ENCODE measurements around the gene GPR107.

Gene GPR107

GRCh38 chr9:130027533-130028365 is 26.0 kb upstream of the GPR107 start:
- no peak for DNase-seq (ENCODE audit: low read depth in 2 of 2, low spot score in 1 of 2)

DNA sequence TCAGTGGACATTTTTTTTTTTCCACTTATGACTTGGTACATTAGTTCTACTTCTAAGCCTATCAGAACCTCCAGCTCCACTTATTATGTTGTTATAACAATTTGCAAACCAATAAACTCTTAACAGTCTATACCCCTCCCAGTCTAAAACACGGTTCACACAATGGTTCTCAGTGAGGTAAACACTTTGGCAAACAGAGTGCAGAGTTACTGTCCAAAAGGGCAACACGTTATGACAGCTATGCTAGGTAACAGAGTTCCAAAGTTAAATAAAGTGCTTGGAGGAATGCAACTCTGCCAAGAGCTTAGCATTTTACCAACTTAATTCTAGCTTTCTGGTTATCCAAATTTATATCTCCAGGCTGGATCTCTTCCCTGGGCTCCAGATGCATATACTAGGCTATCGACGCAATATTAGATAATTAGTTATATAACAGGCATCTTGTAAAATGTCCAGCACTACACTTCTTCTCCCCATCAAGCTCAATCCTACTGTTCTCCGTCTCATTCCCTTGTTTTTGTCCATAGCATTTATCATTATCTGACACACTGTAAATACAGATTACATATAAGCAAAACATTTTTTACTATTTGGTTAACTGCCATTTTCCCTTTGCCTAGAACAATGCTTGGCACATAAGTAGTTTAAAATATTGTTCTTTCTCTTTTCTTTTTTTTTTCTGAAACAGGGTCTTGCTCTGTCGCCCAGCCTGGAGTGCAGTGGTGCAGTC is 25.0 kb upstream of the GPR107 start:
- DNase-seq (ENCODE audit: low read depth in 2 of 2, low spot score in 1 of 2) = no peak

- no peak for DNase-seq (ENCODE audit: low read depth in 2 of 2, low spot score in 1 of 2)
These were observed 24.3 kb upstream of the GPR107 start for GRCh38 chr9:130029223-130029973.

- no peak for DNase-seq (ENCODE audit: low read depth in 2 of 2, low spot score in 1 of 2)
These were observed 23.0 kb upstream of the GPR107 start for GRCh38 chr9:130030651-130031127.

DNA sequence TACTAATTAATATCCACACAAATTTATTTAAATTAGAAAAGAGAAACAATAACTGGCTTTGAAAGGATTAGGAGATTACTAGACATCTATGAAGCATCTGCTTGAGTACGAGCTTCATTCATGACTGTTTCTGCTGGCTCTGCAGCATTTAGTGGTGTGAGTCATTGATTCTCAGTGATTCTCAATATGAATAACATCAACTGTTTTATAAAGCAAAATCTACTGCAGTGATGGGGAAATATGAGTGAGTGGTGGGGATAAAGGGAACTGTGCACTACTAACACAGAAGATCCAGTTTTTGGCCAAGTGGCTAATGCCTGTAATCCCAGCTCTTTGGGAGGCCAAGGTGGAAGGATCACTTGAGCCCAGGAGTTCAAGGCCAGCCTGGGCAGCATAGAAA is 19.1 kb upstream of the GPR107 start:
- DNase-seq (ENCODE audit: low read depth in 2 of 2, low spot score in 1 of 2) = no peak

DNA sequence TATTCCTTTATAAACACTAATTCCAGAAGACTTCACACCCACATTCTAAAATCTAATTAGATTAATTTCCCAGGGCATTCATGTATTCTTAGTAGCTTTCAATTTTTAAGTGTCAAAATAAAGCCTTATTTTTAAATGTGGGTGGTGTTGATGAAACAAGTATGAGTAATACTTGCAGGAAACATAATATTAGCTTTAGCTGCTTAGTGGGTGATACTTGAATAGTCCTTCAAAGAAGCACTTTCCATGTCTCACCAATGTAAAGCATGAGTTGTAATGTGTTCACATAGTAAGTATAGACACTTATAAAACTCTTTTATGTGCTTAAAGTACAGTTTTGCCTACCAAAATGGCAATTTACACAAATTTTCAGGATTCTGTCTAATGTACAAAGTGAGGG is 17.6 kb upstream of the GPR107 start:
- DNase-seq (ENCODE audit: low read depth in 2 of 2, low spot score in 1 of 2) = no peak

DNA sequence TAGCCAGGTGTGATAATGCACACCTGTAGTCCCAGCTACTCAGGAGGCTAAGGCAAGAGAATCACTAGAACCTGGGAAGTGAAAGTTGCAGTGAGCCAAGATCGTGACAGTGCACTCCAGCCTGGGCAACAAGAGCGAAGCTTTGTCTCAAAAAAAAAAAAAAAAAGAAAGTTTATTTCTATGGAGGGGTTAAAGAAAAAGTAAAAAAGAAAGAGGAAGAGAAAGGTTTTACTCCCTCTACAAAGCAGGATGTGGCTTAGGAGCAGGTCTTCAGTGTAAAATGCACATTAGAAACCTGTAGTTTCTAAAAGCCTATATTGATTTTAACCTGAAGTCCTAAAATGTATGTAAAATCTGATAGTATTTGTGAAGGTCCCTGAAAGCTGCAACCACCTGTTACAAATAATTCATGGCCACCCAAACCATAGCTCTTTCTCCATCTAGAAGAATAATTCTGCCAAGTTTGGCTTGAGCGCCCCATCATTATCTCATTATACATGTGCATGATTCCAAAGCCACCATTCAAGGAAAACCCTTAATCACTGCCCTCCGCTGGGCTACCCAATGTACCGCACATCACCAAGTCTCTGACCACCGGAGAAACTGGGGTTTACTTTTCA is 14.1 kb upstream of the GPR107 start:
- no peak for DNase-seq (ENCODE audit: low read depth in 2 of 2, low spot score in 1 of 2)

GRCh38 chr9:130040984-130041647 is 12.6 kb upstream of the GPR107 start:
- no peak for DNase-seq (ENCODE audit: low read depth in 2 of 2, low spot score in 1 of 2)

- DNase-seq (ENCODE audit: low read depth in 2 of 2, low spot score in 1 of 2) = no peak
These were observed 11.9 kb upstream of the GPR107 start for GRCh38 chr9:130041648-130042405.

GRCh38 chr9:130042406-130042884 is 11.3 kb upstream of the GPR107 start:
- no peak for DNase-seq (ENCODE audit: low read depth in 2 of 2, low spot score in 1 of 2)

DNA sequence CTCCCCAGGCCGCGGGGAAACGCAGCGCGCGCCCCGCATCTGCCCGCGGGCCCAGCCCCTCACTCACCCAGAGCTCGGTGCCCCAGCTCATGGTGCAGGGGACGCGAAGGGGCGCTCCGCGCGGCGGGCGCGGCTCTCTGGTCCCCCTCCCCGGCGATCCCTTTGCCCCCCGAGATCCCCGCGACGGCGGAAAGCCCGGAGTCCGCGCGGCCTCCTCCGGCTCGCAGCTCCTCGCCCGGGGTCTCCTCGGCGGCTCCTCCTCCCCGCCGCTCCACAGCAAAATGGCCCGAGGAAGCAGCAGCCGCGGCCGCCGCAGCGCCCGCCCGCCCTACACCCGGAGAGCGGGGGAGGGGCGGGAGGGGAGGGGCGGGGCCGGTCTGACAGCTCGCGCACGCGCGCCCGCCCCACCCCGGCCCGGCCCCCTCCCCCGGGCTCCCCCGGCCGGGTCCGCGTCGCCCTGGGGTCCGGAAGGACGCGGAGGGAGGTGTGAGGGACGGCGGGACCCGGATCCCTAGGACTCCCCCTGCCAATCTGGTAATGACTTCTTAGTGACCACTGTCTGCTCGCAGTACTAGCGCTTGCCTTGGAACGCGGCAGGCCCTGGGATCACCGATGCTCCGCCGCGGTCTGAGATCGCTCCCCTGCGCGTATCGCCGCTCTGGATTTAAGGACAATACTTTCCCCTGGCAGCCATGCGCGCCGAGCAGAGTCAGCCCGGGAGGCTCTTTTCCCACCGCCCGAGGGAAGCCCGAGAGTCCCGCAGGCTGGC is 10.6 kb upstream of the GPR107 start, which contains the start of gene FNBP1:
TSS of gene FNBP1 (minus strand) at position 305 of the 769 bp plus-strand sequence. CDS start at position 91, 214 bp downstream.
- DNase-seq (ENCODE audit: low read depth in 2 of 2, low spot score in 1 of 2) = peak; percentile 41 to 60

- DNase-seq (ENCODE audit: low read depth in 2 of 2, low spot score in 1 of 2) = no peak
These were observed 9.8 kb upstream of the GPR107 start for GRCh38 chr9:130043654-130044623.

- DNase-seq (ENCODE audit: low read depth in 2 of 2, low spot score in 1 of 2) = no peak
These were observed 7.8 kb upstream of the GPR107 start for GRCh38 chr9:130045725-130046450.

GRCh38 chr9:130049431-130050210 is 4.1 kb upstream of the GPR107 start:
- no peak for DNase-seq (ENCODE audit: low read depth in 2 of 2, low spot score in 1 of 2)

DNA sequence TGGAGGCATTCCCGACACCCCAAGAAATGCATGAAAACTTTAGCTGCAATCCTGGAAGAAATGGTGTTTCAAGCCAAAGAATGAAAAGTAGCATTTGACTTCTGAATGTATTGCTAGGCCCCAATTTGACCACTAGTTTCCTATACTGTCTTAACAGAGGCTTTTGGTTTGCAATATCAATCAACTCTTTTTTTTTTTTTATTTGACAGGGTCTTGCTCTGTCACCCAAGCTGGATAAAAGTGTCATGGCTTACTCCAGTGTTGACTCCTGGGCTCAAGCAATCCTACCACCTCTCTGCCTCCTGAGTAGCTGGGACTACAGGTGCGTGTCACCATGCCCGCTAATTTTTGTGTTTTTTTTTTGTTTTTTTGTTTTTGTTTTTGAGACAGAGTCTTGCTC is 3.2 kb upstream of the GPR107 start:
- no peak for DNase-seq (ENCODE audit: low read depth in 2 of 2, low spot score in 1 of 2)

GRCh38 chr9:130051855-130052254 is 1.9 kb upstream of the GPR107 start:
- DNase-seq (ENCODE audit: low read depth in 2 of 2, low spot score in 1 of 2) = no peak
